H9 (cell line): ENCODE results near the gene SDC3. TPM values are rescaled to one million over a fixed set of nuclear protein-coding genes. Genes with fewer than 3 reads are reported as not detected.

Source experiments
- DNase-seq: peaks from one replicate; pipeline ENCODE4 v3.0.0-alpha.2; 2017
- H2AFZ ChIP-seq: one replicate; pipeline ENCODE4 v1.6.1; 2013; ENCODE audit warnings: mild to moderate bottlenecking, low read length, control low read depth, moderate library complexity
- H2AK5ac ChIP-seq: 2 replicates; pipeline ENCODE4 v1.6.1; 2013; ENCODE audit warnings: low read length, control low read depth, mixed read lengths; ENCODE audit not compliant: insufficient read length
- H2BK120ac ChIP-seq: one replicate; pipeline ENCODE4 v1.6.1; 2013; ENCODE audit warnings: low read depth, mild to moderate bottlenecking, low read length, control low read depth, inconsistent platforms; ENCODE audit not compliant: poor library complexity, severe bottlenecking
- H2BK12ac ChIP-seq: 2 replicates; pipeline ENCODE4 v1.6.1; 2013; ENCODE audit warnings: low read length, control low read depth, mixed read lengths, low read depth; ENCODE audit not compliant: insufficient read length
- H2BK15ac ChIP-seq: 2 replicates; pipeline ENCODE4 v1.6.1; 2013; ENCODE audit warnings: low read depth, low read length, control low read depth
- H2BK20ac ChIP-seq: one replicate; pipeline ENCODE4 v1.6.1; 2013; ENCODE audit warnings: low read depth, mild to moderate bottlenecking, low read length, control low read depth, inconsistent platforms; ENCODE audit not compliant: poor library complexity, severe bottlenecking
- H2BK5ac ChIP-seq: 2 replicates; pipeline ENCODE4 v1.6.1; 2013; ENCODE audit warnings: low read length, control low read depth, mixed read lengths; ENCODE audit not compliant: insufficient read length
- H3K14ac ChIP-seq: 2 replicates; pipeline ENCODE4 v1.6.1; 2013; ENCODE audit warnings: low read length, control low read depth; ENCODE audit not compliant: insufficient read depth
- H3K18ac ChIP-seq: 2 replicates; pipeline ENCODE4 v1.6.1; 2013; ENCODE audit warnings: low read depth, mild to moderate bottlenecking, mixed read lengths, low read length, control low read depth; ENCODE audit not compliant: insufficient read length
- H3K23ac ChIP-seq: 2 replicates; pipeline ENCODE4 v1.6.1; 2013; ENCODE audit warnings: low read length, control low read depth, mixed read lengths, low read depth; ENCODE audit not compliant: insufficient read length
- H3K23me2 ChIP-seq: 2 replicates; pipeline ENCODE4 v1.6.1; 2013; ENCODE audit warnings: low read depth, mild to moderate bottlenecking, mixed read lengths, low read length, control low read depth; ENCODE audit not compliant: insufficient read length, poor library complexity, severe bottlenecking
- H3K27ac ChIP-seq: 2 replicates; pipeline ENCODE4 v1.5.1; 2013; ENCODE audit warnings: low read length, control low read depth, mixed read lengths, low read depth; ENCODE audit not compliant: insufficient read length
- H3K27me3 ChIP-seq: 2 replicates; pipeline ENCODE4 v1.6.1; 2013; ENCODE audit warnings: low read length, control low read depth, inconsistent platforms; ENCODE audit not compliant: insufficient read depth
- H3K4ac ChIP-seq: 2 replicates; pipeline ENCODE4 v1.6.1; 2013; ENCODE audit warnings: low read depth, mild to moderate bottlenecking, control low read depth, inconsistent platforms, low read length, moderate library complexity
- H3K4me1 ChIP-seq: 2 replicates; pipeline ENCODE4 v1.6.1; 2013; ENCODE audit warnings: low read length, control low read depth, inconsistent platforms; ENCODE audit not compliant: insufficient read depth
- H3K4me2 ChIP-seq: 2 replicates; pipeline ENCODE4 v1.6.1; 2013; ENCODE audit warnings: low read length, control low read depth, mixed read lengths; ENCODE audit not compliant: insufficient read length, insufficient read depth
- H3K56ac ChIP-seq: 2 replicates; pipeline ENCODE4 v1.6.1; 2013; ENCODE audit warnings: low read depth, mild to moderate bottlenecking, mixed read lengths, low read length, control low read depth; ENCODE audit not compliant: insufficient read length
- H3K79me1 ChIP-seq: 2 replicates; pipeline ENCODE4 v1.6.1; 2013; ENCODE audit warnings: low read depth, mild to moderate bottlenecking, moderate library complexity, low read length, control low read depth, inconsistent platforms; ENCODE audit not compliant: insufficient read depth, poor library complexity, severe bottlenecking
- H3K79me2 ChIP-seq: 2 replicates; pipeline ENCODE4 v1.6.1; 2013; ENCODE audit warnings: low read length, control low read depth, inconsistent platforms; ENCODE audit not compliant: insufficient read depth
- H3K9ac ChIP-seq: 2 replicates; pipeline ENCODE4 v1.6.1; 2013; ENCODE audit warnings: low read length, control low read depth, mixed read lengths; ENCODE audit not compliant: insufficient read length; ENCODE audit errors: extremely low read depth
- H3K9me3 ChIP-seq: one replicate; pipeline ENCODE4 v1.6.1; 2013; ENCODE audit warnings: low read depth, low read length, inconsistent platforms; ENCODE audit not compliant: control insufficient read depth
- H3T11ph ChIP-seq: one replicate; pipeline ENCODE4 v1.6.1; 2013; ENCODE audit warnings: mild to moderate bottlenecking, low read length, control low read depth, inconsistent platforms
- H4K20me1 ChIP-seq: one replicate; pipeline ENCODE4 v1.6.1; 2013; ENCODE audit not compliant: control insufficient read depth, insufficient read length, insufficient read depth
- H4K5ac ChIP-seq: 2 replicates; pipeline ENCODE4 v1.6.1; 2013; ENCODE audit warnings: low read depth, mild to moderate bottlenecking, mixed read lengths, low read length, control low read depth; ENCODE audit not compliant: insufficient read length
- H4K8ac ChIP-seq: replicated peaks from 2 replicates; pipeline ENCODE4 v1.6.1; 2013; ENCODE audit warnings: low read length, control low read depth, mixed read lengths, low read depth; ENCODE audit not compliant: insufficient read length
- H4K91ac ChIP-seq: 2 replicates; pipeline ENCODE4 v1.6.1; 2013; ENCODE audit warnings: low read depth, mild to moderate bottlenecking, moderate library complexity, mixed read lengths, low read length, control low read depth; ENCODE audit not compliant: insufficient read length
- H3K27ac Mint-ChIP-seq, 3 experiments: 2 replicates in 2 of 3; 3 replicates in 1 of 3; pipeline ENCODE4 v1.8.0; 2020 to 2021; ENCODE audit warnings: mixed read lengths in 3 of 3, mild to moderate bottlenecking in 1 of 3, moderate library complexity in 1 of 3
- H3K27me3 Mint-ChIP-seq: 2 replicates; pipeline ENCODE4 v1.8.0; 2021; ENCODE audit warnings: low read depth, mild to moderate bottlenecking, moderate library complexity, mixed read lengths
- H3K36me3 Mint-ChIP-seq, 3 experiments: 2 replicates in 2 of 3; 3 replicates in 1 of 3; pipeline ENCODE4 v1.8.0; 2020 to 2021; ENCODE audit warnings: low read depth in 3 of 3, mixed read lengths in 3 of 3; ENCODE audit not compliant: insufficient read depth in 1 of 3
- H3K4me1 Mint-ChIP-seq, 2 experiments: 2 replicates each; pipeline ENCODE4 v1.8.0; 2020; ENCODE audit warnings: mixed read lengths in 2 of 2
- H3K4me3 Mint-ChIP-seq, 2 experiments: 2 replicates in 1 of 2; 3 replicates in 1 of 2; pipeline ENCODE4 v1.8.0; 2020 to 2021; ENCODE audit warnings: mild to moderate bottlenecking in 2 of 2, mixed read lengths in 2 of 2, moderate library complexity in 1 of 2
- H3K9me3 Mint-ChIP-seq, 2 experiments: 2 replicates in 1 of 2; 3 replicates in 1 of 2; pipeline ENCODE4 v1.8.0; 2020; ENCODE audit warnings: mild to moderate bottlenecking in 2 of 2, mixed read lengths in 2 of 2, moderate library complexity in 1 of 2
- CTCF ChIP-seq: fragments of 200-600 bp; sonication (generic); conservative IDR thresholded peaks from 3 replicates; pipeline ENCODE4 v1.8.0; 2021; ENCODE audit warnings: antibody characterized with exemption, mild to moderate bottlenecking
- WGBS: extraction: QIAGEN DNeasy Blood & Tissue Kit; methylation state at CpG from one replicate; pipeline ENCODE4 v1.1.7; 2013; ENCODE audit warnings: missing lambda C conversion rate, low lambda C conversion rate, mixed read lengths; ENCODE audit not compliant: insufficient read length; ENCODE audit errors: extremely low coverage; 5-methylcytosine and 5-hydroxymethylcytosine counted together
- total RNA-seq: library from RNA; stranded (reverse); gene quantifications from 2 replicates; pipeline ENCODE4 v1.2.1, GENCODE V29; 2021

SDC3 gene
- total RNA-seq, 1 experiment from 2014 or later, result 25.9 TPM

- H3K27ac ChIP-seq, result no peak overlapping the region
Observed at GRCh38 chr1:30840904-30841598, 67.5 kb downstream of the SDC3 start.

More at GRCh38 chr1:30840904-30841598, 67.5 kb downstream of the SDC3 start:
- H4K91ac ChIP-seq, result no peak overlapping the region
- H3K23ac ChIP-seq, result no peak overlapping the region
- no peak overlapping the region for H2BK120ac ChIP-seq
- no peaks in the 10 kb centered on the region for H4K20me1 ChIP-seq
- H2BK20ac ChIP-seq, result no peak overlapping the region
- no peaks in the 10 kb centered on the region for H3K9me3 ChIP-seq
- no peak overlapping the region for H3K4ac ChIP-seq
- no CpG with 5 or more reads among the region's 10 CpGs for WGBS
- no peak overlapping the region for H3K56ac ChIP-seq
- H2BK15ac ChIP-seq, result no peak overlapping the region
- H3K27me3 ChIP-seq, result no peaks in the 10 kb centered on the region
- no peak overlapping the region for H3T11ph ChIP-seq
- H3K4me2 ChIP-seq, result no peak overlapping the region
- H2AFZ ChIP-seq, result no peak overlapping the region
- H3K9ac ChIP-seq, result no peak overlapping the region
- no peak overlapping the region for H4K5ac ChIP-seq
- Mint-ChIP-seq H3K9me3 (no peaks in the 10 kb centered on the region; a peak in 1 of 5 replicates), H3K27me3 (peaks cover 48% of the 10 kb centered on the region), H3K4me3 (no peak overlapping the region), H3K27ac (peak overlapping the region in 1 of 3 experiments; percentile 36; a peak in 3 of 7 replicates), H3K4me1 (peaks cover 60 to 65% of the 10 kb centered on the region in 2 experiments), H3K36me3 (no peaks in the 10 kb centered on the region)
- H3K79me2 ChIP-seq, result no peaks in the 10 kb centered on the region
- H3K23me2 ChIP-seq, result no peaks in the 10 kb centered on the region
- H4K8ac ChIP-seq, result no peak overlapping the region
- H2AK5ac ChIP-seq, result no peak overlapping the region
- peaks cover 10% of the 10 kb centered on the region; the same call in 1 of the 2 replicates for H3K4me1 ChIP-seq
- no peak for TF ChIP-seq CTCF
- no peak overlapping the region for H3K14ac ChIP-seq
- no peak overlapping the region for H2BK12ac ChIP-seq
- no peak overlapping the region for H3K18ac ChIP-seq
- H3K79me1 ChIP-seq, result no peaks in the 10 kb centered on the region
- no peak for DNase-seq
- no peak overlapping the region for H2BK5ac ChIP-seq
